ENCODE measurements around the gene B4GALT5. TPM values are rescaled to one million over a fixed set of nuclear protein-coding genes. Genes with fewer than 3 reads are reported as not detected.
"Not testable (repeated sequence)": the region's sequence is repeated elsewhere in the genome, so short reads cannot be mapped to it uniquely, and the experiment has no call there.

The B4GALT5 gene, protein sequence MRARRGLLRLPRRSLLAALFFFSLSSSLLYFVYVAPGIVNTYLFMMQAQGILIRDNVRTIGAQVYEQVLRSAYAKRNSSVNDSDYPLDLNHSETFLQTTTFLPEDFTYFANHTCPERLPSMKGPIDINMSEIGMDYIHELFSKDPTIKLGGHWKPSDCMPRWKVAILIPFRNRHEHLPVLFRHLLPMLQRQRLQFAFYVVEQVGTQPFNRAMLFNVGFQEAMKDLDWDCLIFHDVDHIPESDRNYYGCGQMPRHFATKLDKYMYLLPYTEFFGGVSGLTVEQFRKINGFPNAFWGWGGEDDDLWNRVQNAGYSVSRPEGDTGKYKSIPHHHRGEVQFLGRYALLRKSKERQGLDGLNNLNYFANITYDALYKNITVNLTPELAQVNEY
- total RNA-seq: 39.6 TPM
- long read RNA-seq, full-length matches to known transcripts: 19 of 39 reads
- long read RNA-seq, partial matches to known transcripts: 1 of 39 reads
- long read RNA-seq, other reads (novel, unspliced or antisense): 19 of 39 reads

DNA sequence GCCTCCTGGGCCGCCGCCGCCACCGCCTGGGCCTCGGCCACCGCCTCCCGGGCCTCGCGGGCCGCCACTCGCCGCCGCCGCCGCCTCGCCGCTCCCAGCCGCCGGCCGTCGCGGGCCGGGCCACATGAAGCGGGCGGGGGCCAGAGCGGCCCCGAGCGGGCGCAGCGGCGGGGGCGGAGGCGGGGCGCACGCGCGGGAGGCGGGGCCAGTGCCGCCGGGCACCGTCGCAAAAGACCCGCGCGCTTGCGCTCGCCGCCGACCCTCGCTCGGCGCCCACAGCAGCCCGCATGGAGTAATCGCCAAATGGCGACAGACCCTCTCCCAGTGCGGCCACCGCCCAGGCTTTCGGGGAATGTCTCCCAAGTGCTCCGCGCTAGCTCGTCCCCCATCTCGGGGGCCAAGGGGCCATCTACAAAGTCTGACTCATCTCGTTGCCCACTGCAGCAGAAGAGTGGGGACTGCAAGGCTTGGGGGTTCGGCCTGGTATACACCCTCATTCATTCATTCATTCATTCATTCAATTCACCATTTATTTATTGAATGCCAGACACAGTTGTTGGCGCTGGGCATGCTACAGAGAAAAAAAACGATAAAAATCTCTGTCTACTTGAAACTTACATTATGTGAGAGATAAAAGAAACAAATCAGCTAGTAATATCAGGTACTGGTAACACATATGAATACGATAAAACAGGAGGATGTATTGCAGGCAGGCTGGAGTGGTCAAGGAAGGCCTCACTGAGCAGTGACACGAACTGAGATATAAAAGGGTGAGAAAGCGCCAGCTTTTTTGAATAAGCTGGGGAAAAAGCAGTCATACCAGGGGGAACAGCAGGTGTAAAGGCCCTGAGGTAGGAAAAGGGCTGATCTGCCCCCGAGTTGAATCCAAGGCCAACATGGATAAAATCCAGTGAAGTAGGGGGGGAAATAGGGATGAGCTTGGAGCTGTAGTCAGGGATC lies at the start of gene B4GALT5:
Gene B4GALT5 (minus strand): TSS at position 126 of the 960 bp plus-strand sequence. CDS start 188 bp downstream, outside the sequence.
- intact Hi-C loops (cut with DNase I): loop anchor here (10.0 kb wide), 1 partner anchor 99 kb away; no protein-coding TSS in a partner anchor
- DNase-seq: peak; percentile 80
- ATAC-seq (ENCODE audit: poor library complexity): peak; percentile 89

DNA sequence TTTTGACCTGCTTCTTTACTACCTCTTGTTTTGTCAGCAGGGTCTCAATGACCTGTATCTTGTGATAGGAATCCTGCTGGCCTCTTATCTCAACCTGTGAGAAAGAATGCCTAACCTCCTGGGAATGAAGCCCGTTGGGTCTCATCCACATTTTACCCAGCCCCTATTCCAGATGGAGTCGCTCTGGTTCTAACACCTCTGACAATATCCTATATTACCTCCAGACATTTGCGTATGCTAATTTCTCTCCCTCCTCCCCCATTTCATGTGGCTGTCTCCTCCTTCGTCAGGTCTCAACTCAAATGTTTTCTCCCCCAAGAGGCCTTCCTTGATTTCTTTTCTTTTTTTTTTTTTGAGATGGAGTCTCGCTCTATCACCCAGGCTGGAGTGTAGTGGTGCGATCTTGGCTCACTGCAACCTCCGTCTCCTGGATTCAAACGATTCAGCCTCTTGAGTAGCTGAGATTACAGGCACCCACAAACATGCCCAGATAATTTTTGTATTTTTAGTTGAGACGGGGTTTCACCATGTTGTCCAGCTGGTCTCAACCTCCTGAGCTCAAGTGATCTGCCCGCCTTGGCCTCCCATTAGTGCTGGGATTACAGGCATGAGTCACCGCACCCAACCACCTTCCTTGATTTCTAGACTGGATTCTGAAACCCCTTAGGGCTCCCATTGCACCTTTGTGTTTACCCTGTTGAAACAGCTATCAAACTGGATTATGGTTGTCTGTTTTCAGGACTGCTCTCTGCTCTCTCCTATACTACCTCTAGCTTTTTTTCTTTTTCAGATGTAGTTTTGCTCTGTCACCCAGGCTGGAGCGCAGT lies 49.5 kb upstream of the B4GALT5 start:
- intact Hi-C loops (cut with DNase I): no loop called here
- ATAC-seq (ENCODE audit: poor library complexity) (peak; percentile 23), DNase-seq (no peak)

DNA sequence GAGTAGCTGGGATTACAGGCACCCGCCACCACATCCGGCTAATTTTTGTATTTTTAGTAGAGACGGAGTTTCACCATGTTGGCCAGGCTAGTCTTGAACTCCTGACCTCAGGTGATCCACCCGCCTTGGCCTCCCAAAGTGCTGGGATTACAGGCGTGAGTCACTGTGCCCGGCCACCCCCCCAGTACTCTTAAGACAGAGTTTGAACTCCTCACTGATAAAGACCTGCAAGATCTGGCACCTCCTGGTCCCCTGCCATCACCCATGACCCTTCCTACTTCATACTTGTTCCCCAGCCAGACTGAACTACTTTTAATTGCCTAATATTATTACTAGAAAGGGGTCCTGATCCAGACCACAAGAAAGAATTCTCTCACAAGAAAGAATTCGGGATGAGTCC lies 48.2 kb upstream of the B4GALT5 start:
- DNase-seq; ATAC-seq (ENCODE audit: poor library complexity); intact Hi-C loops (cut with DNase I): not testable (repeated sequence)

DNA sequence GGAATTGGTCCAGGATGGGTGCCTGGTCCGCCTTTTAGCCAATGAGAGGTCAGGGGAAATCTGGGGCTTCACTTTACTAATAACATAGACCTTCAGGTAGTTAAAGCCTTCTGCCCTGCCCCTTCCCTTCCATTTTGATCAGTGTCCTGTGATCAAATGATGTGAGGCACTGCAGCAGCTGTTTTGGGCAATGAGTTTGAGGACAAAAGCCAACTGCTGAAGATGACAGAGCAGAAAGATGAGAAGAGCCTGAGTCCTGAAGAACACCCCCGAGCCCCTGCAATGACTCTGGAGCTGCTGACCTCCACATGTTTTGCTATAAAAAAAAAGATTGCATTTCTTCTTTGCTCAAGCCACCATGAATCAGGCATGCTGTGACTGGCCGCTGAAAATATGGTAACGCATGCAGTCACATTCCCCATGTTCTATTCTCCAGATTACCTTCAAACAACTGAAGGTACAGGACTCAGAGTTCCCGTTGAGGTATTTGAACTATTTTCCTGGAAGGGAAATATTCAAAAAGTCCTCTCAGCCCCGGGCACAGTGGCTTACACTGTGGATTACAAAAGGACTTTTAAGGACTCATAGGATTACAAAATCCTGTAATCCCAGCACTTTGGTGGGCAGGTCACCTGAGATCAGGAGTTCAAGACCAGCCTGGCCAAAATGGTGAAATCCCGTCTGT lies 45.7 kb upstream of the B4GALT5 start:
- intact Hi-C loops (cut with DNase I): no loop called here
- ATAC-seq (ENCODE audit: poor library complexity): no peak
- DNase-seq: no peak

DNA sequence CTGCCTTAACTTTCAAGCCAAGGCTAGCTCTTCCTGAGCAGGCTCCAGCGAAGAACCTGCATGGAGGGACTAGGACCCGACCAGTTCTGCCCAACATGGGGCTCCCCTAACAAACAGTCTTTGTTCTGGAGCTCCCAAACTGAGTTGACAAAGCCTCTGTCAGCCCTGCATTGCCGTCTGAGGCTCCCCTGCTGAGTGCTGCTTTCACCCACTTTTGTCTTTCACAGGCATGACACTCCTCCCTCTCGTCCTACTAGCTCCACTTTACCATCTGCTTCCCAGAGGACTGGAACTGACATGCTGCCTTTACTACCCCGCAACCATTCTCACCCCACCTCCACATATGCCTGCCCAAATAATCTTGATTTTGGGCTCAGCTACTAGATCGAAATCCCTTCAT lies 45.1 kb upstream of the B4GALT5 start:
- DNase-seq: no peak
- intact Hi-C loops (cut with DNase I): no loop called here
- ATAC-seq (ENCODE audit: poor library complexity): no peak

DNA sequence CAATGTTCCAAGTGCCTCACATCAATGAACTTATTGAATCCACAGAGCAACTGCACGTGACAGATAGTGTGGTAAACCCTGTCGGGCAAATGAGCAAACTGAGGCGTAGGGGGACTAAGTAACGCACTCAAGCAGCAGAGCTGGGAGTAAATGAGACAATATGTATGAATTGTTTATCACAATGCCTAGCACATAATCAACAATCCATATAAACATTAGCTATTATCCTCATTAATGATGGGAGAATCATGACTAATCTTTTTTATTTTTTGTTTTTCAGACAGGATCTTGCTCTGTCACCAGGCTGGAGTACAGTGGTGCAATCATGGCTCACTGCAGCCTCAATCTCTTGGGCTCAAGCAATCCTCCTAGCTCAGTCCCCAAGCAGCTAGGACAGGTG lies 43.9 kb upstream of the B4GALT5 start:
- no peak for ATAC-seq (ENCODE audit: poor library complexity)
- no peak for DNase-seq
- intact Hi-C loops (cut with DNase I): no loop called here

DNA sequence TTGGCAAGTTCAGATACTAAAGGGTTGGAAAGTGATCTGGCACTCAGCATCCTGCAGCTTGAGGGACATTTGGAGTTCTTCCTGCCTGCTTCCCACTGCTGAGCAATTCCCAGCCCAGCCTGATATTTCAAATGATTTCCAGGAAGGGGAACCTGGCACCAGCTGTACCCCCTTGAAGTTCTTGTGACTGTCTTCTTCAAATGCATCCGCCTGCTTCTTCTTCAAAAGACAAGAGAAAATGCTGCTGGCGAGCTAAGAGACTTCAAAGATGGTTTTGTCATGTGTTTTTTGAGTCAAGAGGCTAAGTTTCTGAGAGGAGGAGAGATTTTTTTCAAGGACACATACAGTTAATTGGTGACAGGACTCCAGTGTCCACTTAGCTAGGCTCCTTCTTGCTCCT lies 42.6 kb upstream of the B4GALT5 start:
- intact Hi-C loops (cut with DNase I): no loop called here
- ATAC-seq (ENCODE audit: poor library complexity) (no peak), DNase-seq (no peak)

DNA sequence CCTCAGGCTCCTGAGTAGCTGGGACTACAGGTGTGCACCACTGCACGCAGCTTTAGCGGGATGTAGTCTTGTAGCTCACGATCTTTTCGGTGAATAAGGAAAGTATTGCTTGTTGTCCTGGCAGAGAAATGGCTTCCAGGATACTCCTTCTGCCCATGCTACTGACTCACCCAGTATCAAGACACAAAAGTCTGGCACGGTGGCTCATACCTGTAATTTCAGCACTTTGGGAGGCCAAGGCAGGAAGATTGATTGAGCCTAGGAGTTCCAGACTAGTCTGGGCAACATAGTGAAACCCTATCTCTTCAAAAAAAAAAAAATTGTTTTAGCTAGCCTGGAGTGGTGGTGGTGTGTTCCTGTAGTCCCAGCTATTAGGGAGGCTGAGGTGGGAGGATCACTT lies 40.9 kb upstream of the B4GALT5 start:
- intact Hi-C loops (cut with DNase I): no loop called here
- ATAC-seq (ENCODE audit: poor library complexity) (no peak), DNase-seq (no peak)

DNA sequence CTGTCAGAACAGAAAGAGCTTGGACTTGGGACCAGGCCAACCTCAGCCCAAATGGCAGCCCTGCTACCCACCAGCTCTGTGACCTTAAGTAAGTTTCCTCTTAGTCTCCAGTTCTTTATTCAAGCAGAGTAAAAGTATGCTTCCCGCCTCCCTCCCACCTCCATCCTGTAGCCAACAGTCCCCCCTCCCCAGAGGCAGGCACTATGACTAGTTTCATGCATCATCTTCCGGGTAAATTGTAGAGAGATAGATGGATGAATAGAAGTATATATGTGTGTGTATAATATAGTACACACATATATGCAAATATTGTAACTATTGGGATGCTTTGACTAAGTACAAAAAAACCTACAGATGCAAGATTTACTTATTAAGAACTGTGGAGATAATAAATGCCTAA lies 39.5 kb upstream of the B4GALT5 start:
- ATAC-seq (ENCODE audit: poor library complexity) (no peak), DNase-seq (no peak)
- intact Hi-C loops (cut with DNase I): no loop called here

DNA sequence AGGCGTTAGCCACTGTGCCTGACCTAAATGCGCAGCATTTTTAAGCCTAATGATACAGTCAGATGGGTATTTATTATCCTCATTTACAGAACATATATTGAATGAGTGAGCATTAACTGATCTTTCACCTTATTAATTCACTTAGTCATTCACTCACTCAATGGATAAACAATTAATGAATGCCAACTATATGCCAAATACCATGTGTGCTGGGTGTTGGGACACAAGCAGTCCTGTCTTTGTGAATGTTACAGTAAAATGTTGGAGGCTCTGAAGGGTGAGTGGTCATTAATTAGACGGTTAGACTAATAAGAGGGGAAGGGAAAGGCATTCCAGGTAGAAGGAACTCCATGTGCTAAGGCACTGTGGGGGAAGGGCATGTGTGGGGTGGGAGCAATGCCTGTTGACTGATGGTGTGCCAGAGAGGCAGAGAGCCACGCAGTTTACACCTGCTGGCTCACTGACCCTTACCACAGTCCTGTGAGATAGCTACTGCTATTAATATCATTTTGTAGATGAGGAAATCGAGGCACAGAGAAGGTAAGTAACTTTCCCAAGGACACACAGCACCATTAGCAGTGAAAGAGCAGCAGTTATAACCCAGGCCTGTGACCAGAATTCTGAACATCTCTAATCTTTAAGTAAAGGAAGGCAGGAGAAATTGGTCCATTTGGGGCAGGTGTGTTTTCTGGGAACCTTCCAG lies 38.7 kb upstream of the B4GALT5 start:
- ATAC-seq (ENCODE audit: poor library complexity) (no peak), DNase-seq (no peak)
- intact Hi-C loops (cut with DNase I): no loop called here

DNA sequence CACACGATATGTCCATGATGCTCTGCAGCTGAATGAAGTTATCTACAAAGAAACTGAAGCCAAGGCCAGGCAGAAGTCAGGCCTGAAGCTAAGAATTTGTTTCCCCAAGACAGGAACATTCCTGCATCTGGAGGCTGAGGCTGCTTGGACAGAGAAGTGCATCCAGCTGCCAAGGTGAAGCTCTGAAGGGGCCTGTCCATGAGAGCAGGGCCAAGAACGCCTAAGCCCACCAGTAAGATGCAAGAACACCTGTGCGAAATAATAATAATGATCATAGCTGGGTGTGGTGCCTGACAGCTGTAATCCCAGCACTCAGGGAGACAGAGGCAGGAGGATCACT lies 37.7 kb upstream of the B4GALT5 start:
- ATAC-seq (ENCODE audit: poor library complexity) (no peak), DNase-seq (no peak)
- intact Hi-C loops (cut with DNase I): no loop called here

DNA sequence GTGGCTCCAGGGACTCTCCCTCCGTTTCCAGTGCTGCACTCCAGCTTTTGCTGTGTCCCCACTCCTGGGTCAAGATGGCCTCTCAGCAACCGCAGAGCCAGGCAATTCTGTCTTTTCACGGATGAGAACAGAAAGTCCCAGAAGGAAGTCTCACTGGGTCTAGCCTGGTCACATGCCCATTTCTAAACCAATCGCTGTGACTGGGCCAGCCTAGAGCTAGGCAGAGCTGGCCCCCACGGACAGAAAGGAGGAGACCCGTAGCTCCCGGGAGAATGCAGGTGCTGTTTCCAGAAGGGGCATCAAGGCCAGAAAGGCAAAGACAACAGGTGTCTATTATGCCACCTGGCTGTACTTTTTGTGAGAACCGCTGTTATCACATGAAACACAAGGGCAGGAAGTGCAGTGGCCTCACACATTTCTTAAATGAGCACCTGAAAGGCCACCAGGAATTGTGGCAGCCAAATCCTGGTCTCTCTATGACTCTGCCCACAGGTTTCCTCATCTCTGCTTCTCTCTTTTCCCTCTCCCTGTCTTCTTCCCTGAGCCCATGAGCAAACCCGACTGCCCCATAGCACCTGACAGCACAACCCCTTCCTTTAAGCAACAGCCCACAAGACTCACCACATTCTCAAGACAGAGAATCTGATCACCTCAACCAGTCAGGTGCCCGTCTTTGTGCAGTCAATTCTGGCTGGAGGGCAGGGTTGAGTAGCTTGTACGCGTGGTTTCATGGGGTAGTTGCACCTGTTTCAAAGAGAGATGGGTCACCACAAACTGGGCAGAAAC lies 37.1 kb upstream of the B4GALT5 start:
- DNase-seq (peak; percentile 50), ATAC-seq (ENCODE audit: poor library complexity) (peak; percentile 20)
- intact Hi-C loops (cut with DNase I): no loop called here

DNA sequence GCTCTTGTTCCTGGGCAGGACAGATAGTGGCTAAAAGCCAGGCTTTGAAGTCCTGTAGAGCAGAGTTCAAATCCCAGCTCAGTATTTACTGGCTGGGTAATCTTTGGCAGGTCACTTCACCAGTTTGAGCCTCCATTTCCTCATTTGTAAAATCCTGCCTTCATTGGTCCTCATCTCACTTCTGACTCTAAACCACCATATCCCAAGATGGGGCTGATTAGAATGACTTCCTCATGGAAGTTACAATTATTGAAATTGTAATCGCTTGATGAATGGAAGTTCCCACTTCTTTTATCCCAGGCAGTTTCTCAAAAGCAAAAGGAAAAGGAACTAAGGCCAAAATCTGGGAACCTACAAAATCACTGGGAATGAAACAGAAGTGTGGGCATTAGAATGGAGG lies 35.9 kb upstream of the B4GALT5 start:
- no peak for ATAC-seq (ENCODE audit: poor library complexity)
- intact Hi-C loops (cut with DNase I): no loop called here
- DNase-seq: no peak

DNA sequence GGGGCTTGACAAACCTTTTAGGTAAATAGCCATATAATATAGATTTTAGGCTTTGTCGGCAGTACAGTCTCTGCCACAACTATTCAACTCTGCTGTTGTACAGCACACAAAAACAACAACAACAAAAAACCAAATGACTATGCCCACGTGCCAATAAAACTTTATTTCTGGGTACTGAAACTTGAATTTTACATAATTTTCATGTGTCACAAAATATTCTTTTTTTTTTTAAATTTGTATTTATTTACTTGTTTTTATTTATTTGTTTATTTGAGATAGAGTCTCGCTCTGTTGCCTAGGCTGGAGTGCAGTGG lies 34.8 kb upstream of the B4GALT5 start:
- DNase-seq (no peak), ATAC-seq (ENCODE audit: poor library complexity) (no peak)
- intact Hi-C loops (cut with DNase I): no loop called here

DNA sequence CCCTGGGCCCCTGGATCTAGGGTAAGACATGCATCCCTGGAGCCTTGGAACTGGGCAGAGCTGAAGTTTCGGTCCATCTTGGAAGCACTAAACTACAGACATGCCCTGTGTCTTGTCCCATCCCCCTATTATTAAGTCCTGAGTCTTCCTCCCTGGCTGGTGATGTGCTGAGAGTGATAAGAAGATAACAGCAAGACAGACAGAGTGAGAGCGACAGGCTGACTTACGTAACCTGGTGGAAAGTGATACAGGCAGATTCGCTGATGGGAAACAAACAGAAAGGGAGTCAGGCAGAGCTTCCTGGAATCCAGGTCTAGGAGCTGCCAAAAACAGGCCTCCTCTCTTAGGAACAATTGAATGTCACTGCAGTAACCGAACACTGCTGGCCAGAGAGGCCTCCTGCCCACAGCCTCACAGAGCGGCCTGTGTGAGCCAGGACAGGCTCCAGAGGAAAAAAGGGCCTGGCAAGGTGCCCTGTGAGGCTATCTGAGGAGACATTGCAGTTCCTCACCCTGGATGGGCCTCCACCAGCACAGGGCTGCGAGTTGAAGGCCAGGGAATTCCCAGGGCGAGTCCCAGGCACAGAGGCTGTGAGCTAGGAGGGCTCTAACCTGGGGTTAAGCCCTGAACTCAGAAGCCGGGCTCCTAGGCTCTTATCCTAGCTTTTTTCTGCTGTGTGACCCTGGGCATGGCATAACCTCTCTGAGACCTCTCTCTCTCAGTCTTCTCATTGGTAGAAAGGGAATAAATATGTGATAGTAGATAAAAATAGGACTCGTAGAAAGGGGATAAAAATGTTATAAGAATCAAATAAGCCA lies 34.2 kb upstream of the B4GALT5 start:
- ATAC-seq (ENCODE audit: poor library complexity) (peak; percentile 97), DNase-seq (peak; percentile 94)
- intact Hi-C loops (cut with DNase I): no loop called here

DNA sequence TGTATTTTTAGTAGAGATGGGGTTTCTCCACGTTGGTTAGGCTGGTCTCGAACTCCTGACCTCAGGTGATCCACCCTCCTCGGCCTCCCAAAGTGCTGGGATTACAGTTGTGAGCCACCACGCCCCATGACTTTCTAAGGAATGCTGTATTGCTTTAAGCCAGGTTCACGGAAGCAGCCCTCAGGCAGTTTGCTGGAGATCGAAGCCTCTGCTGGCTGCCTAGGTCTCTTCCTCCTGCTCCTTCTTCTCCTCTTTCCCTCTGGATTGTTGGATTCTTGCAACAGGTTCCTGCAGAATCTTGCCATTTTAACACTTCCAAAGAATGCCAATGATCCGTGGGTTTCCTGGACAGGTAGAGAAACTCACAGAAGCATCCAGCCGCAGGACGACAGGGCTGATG lies 29.3 kb upstream of the B4GALT5 start:
- no peak for DNase-seq
- ATAC-seq (ENCODE audit: poor library complexity): no peak
- intact Hi-C loops (cut with DNase I): no loop called here
